ENCODE data around the gene ALG3. TPM values are rescaled to one million over a fixed set of nuclear protein-coding genes. Genes with fewer than 3 reads are reported as not detected.

Gene ALG3
- total RNA-seq, 2 experiments from 2014 or later: 45.3 to 60.2 TPM

DNA sequence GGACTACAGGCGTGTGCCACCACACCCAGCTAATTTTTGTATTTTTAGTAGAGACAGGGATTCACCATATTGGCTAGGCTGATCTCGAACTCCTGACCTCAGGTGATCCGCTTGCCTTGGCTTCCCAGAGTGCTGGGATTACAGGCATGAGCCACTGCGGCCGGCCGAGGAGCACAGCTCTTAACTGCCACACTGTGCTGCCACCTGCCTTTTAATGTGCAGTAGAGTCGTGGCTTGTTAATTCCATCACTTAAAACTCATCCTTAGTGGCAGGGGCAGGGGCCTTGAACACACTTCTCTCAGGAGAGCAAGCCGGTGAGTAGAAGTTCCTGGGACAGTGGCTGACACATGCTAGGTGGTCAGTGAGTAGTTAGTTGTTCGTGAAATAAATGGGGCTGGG, 50.3 kb downstream of the ALG3 start:
- BruUV-seq (replicated peaks): no TSS peak
- POLR2A ChIA-PET: no interaction called here

DNA sequence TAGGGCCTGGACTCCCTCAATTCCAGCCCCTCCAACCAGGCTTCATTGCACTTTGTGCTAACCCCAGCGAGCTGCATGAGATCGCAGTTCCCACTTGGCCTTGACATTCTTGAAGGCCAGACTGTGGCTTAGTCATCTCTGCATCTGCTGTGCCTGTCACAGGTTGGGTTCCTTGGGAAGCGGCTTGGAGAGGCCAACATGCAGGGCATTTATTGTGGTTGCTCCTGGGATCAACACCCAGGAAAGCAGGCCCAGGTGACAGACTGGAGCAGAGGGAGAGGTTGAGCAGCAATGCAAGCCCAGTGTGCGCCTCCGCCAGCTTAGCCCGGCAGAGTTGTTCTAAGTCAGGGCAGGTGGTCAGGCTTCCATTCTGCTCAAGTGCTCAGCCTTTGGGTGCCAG, 52.2 kb downstream of the ALG3 start:
- DNase-seq (ENCODE audit: low spot score): no peak
- intact Hi-C loops (cut with micrococcal nuclease; ENCODE audit: unreplicated experiment): no loop called here
- Histone ChIP-seq H3K36me3 (ENCODE audit: insufficient read depth, low read length) (peaks cover 50% of the 10 kb centered on the region), H4K20me1 (ENCODE audit: insufficient read depth, low read length) (no peaks in the 10 kb centered on the region), H3K4me2 (ENCODE audit: low read length) (no peak overlapping the region), H3K4me1 (ENCODE audit: insufficient read depth, low read length, poor library complexity, severe bottlenecking) (no peaks in the 10 kb centered on the region), H3K9me3 (ENCODE audit: low read length) (no peaks in the 10 kb centered on the region), H3K4me3 (ENCODE audit: low read depth, low read length, poor library complexity, severe bottlenecking) (no peak overlapping the region), H3K27ac (ENCODE audit: low read depth, low read length, poor library complexity, severe bottlenecking) (no peak overlapping the region), H2AFZ (ENCODE audit: low read length) (no peak overlapping the region), H3K9me2 (ENCODE audit: insufficient read depth, low read length) (no peaks in the 10 kb centered on the region), H3K79me2 (ENCODE audit: insufficient read depth, low read depth, low read length) (no peaks in the 10 kb centered on the region)
- no TSS peak for BruUV-seq (replicated peaks)
- no peak for TF ChIP-seq EZH2phosphoT487 (IDR thresholded peaks at IDR 0.05; ENCODE audit: borderline replicate concordance, low read depth, low read length)
- TF ChIP-seq, protein P1, sequence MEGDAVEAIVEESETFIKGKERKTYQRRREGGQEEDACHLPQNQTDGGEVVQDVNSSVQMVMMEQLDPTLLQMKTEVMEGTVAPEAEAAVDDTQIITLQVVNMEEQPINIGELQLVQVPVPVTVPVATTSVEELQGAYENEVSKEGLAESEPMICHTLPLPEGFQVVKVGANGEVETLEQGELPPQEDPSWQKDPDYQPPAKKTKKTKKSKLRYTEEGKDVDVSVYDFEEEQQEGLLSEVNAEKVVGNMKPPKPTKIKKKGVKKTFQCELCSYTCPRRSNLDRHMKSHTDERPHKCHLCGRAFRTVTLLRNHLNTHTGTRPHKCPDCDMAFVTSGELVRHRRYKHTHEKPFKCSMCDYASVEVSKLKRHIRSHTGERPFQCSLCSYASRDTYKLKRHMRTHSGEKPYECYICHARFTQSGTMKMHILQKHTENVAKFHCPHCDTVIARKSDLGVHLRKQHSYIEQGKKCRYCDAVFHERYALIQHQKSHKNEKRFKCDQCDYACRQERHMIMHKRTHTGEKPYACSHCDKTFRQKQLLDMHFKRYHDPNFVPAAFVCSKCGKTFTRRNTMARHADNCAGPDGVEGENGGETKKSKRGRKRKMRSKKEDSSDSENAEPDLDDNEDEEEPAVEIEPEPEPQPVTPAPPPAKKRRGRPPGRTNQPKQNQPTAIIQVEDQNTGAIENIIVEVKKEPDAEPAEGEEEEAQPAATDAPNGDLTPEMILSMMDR (conservative IDR thresholded peaks at IDR 0.05; ENCODE audit: low read length): no peak
- ChIA-PET CTCF (ENCODE audit: unreplicated experiment) (no interaction called here), POLR2A (no interaction called here)

More for the DNA sequence above, 50.3 kb downstream of the ALG3 start:
- no peak overlapping the region for H3K4me3 ChIP-seq (ENCODE audit: low read depth, low read length, poor library complexity, severe bottlenecking)
- intact Hi-C loops (cut with micrococcal nuclease; ENCODE audit: unreplicated experiment): no loop called here
- no peak overlapping the region for H3K4me2 ChIP-seq (ENCODE audit: low read length)
- no peak for DNase-seq (ENCODE audit: low spot score)
- no peak for TF ChIP-seq EZH2phosphoT487 (IDR thresholded peaks at IDR 0.05; ENCODE audit: borderline replicate concordance, low read depth, low read length)
- TF ChIP-seq, protein P1 (conservative IDR thresholded peaks at IDR 0.05; ENCODE audit: low read length): no peak
- H2AFZ ChIP-seq (ENCODE audit: low read length): no peak overlapping the region
- no peaks in the 10 kb centered on the region for H3K9me2 ChIP-seq (ENCODE audit: insufficient read depth, low read length)
- H3K36me3 ChIP-seq (ENCODE audit: insufficient read depth, low read length): peaks cover 30% of the 10 kb centered on the region
- no peak overlapping the region for H3K27ac ChIP-seq (ENCODE audit: low read depth, low read length, poor library complexity, severe bottlenecking)
- H3K9me3 ChIP-seq (ENCODE audit: low read length): no peaks in the 10 kb centered on the region
- no peaks in the 10 kb centered on the region for H4K20me1 ChIP-seq (ENCODE audit: insufficient read depth, low read length)
- H3K4me1 ChIP-seq (ENCODE audit: insufficient read depth, low read length, poor library complexity, severe bottlenecking): no peaks in the 10 kb centered on the region
- CTCF ChIA-PET (ENCODE audit: unreplicated experiment): no interaction called here
- no peaks in the 10 kb centered on the region for H3K79me2 ChIP-seq (ENCODE audit: insufficient read depth, low read depth, low read length)

DNA sequence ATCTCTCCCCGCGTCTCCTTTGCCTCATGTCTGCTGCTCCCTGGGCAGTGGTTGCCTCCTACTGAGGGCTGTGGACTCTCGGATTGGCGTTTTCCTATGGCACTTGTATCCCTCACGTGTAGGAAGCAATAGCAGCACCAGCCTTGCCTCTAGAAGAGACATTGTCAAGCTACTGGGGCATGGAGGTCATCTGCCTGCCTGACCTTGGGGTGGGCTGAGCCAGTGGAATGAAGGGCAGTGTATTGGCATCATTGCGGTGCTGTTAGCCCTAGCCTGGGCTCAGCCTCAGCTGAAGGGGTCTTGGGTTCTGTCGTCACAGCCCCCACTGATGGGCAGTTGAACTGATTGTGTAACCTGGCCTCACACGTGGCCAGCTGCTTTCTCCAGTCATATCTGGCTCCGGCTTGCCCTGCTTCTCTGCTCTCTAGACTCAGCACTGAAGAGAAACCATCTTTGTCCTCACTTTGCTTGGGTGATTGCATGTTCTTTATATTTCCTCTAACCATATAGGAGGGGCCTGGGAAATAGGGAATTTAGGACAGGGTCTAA, 54.7 kb downstream of the ALG3 start:
- intact Hi-C loops (cut with micrococcal nuclease; ENCODE audit: unreplicated experiment): no loop called here
- ChIA-PET CTCF (ENCODE audit: unreplicated experiment) (no interaction called here), POLR2A (interaction anchor here (0.6 kb wide), 1 partner anchor 62 kb away, joined by 4 read pairs; no protein-coding TSS in a partner anchor)
- Histone ChIP-seq H3K79me2 (ENCODE audit: insufficient read depth, low read depth, low read length) (no peaks in the 10 kb centered on the region), H3K36me3 (ENCODE audit: insufficient read depth, low read length) (peaks cover 75% of the 10 kb centered on the region), H3K9me3 (ENCODE audit: low read length) (no peaks in the 10 kb centered on the region), H4K20me1 (ENCODE audit: insufficient read depth, low read length) (no peaks in the 10 kb centered on the region), H3K4me3 (ENCODE audit: low read depth, low read length, poor library complexity, severe bottlenecking) (no peak overlapping the region), H3K9me2 (ENCODE audit: insufficient read depth, low read length) (no peaks in the 10 kb centered on the region), H2AFZ (ENCODE audit: low read length) (no peak overlapping the region), H3K4me2 (ENCODE audit: low read length) (no peak overlapping the region), H3K27ac (ENCODE audit: low read depth, low read length, poor library complexity, severe bottlenecking) (no peak overlapping the region), H3K4me1 (ENCODE audit: insufficient read depth, low read length, poor library complexity, severe bottlenecking) (no peaks in the 10 kb centered on the region)
- DNase-seq (ENCODE audit: low spot score): no peak
- BruUV-seq (replicated peaks): no TSS peak
- TF ChIP-seq EZH2phosphoT487 (IDR thresholded peaks at IDR 0.05; ENCODE audit: borderline replicate concordance, low read depth, low read length): no peak
- TF ChIP-seq, protein P1 (conservative IDR thresholded peaks at IDR 0.05; ENCODE audit: low read length): no peak

Data from OCI-LY7 (cell line).